H1 (cell line): ENCODE data around the gene FGF19. TPM values are rescaled to one million over a fixed set of nuclear protein-coding genes. Genes with fewer than 3 reads are reported as not detected.
A peak's percentile ranks its signal among the peaks of the same experiment; 100 is the strongest.

ENCODE experiments used
- CTCF ChIA-PET: fragments of 300-600 bp; sonication (Branson Sonifier 250); formaldehyde crosslinking; loops from one replicate; lab custom pipeline; 2021; ENCODE audit not compliant: partially characterized antibody; lab: Charles Lee
- POLR2A ChIA-PET: fragments of 300-600 bp; sonication (Branson Sonifier 250); formaldehyde crosslinking; loops from one replicate; lab custom pipeline; 2021; ENCODE audit warnings: inconsistent platforms; ENCODE audit not compliant: partially characterized antibody; lab: Charles Lee
- DNase-seq, 2 experiments: peaks; one replicate each; pipeline versions ENCODE4 v3.0.0 to v3.0.0-alpha.2; 2010 to 2022; ENCODE audit warnings: low spot score in 2 of 2, low read depth in 1 of 2, mixed read lengths in 1 of 2
- FAIRE-seq: peaks from 2 replicates; lab custom pipeline; 2011; peaks lifted over from hg19 to GRCh38; lab: Jason Lieb, UNC
- H2AFZ ChIP-seq: 2 replicates; pipeline ENCODE4 v1.8.1; 2012; ENCODE audit warnings: low read length, inconsistent platforms
- H2AK5ac ChIP-seq: 2 replicates; pipeline ENCODE4 v1.6.1; 2013; ENCODE audit warnings: low read depth, low read length
- H2BK120ac ChIP-seq: replicated peaks from 2 replicates; pipeline ENCODE3; 2013; ENCODE audit warnings: low read depth, low read length, inconsistent platforms
- H2BK12ac ChIP-seq: 2 replicates; pipeline ENCODE4 v1.6.1; 2013; ENCODE audit warnings: low read depth, low read length
- H2BK15ac ChIP-seq: 2 replicates; pipeline ENCODE4 v1.6.1; 2013; ENCODE audit warnings: low read length
- H2BK20ac ChIP-seq: 2 replicates; pipeline ENCODE4 v1.6.1; 2013; ENCODE audit warnings: low read length
- H2BK5ac ChIP-seq: 2 replicates; pipeline ENCODE4 v1.6.1; 2013; ENCODE audit warnings: low read depth, low read length
- H3K14ac ChIP-seq: 2 replicates; pipeline ENCODE4 v1.6.1; 2013; ENCODE audit warnings: inconsistent platforms; ENCODE audit not compliant: insufficient read length
- H3K18ac ChIP-seq: 2 replicates; pipeline ENCODE4 v1.6.1; 2013; ENCODE audit warnings: low read length; ENCODE audit errors: extremely low read depth
- H3K23ac ChIP-seq: 2 replicates; pipeline ENCODE4 v1.6.1; 2013; ENCODE audit warnings: inconsistent platforms; ENCODE audit not compliant: insufficient read length
- H3K23me2 ChIP-seq: 2 replicates; pipeline ENCODE4 v1.6.1; 2013; ENCODE audit warnings: low read depth, low read length
- H3K27ac ChIP-seq: 2 replicates; pipeline ENCODE4 v1.6.1; 2011; ENCODE audit warnings: low read depth, low read length, inconsistent platforms
- H3K27me3 ChIP-seq, 4 experiments: replicated peaks in 1 of 4; 1 replicate in 1 of 4; 2 replicates in 3 of 4; pipeline versions ENCODE4 v1.6.1 to v1.8.1; 2011 to 2013; ENCODE audit warnings: low read length in 3 of 4, mild to moderate bottlenecking in 3 of 4, inconsistent platforms in 2 of 4, mixed read lengths in 2 of 4, moderate library complexity in 1 of 4; ENCODE audit not compliant: control insufficient read depth in 3 of 4, insufficient read depth in 3 of 4; ENCODE audit errors: extremely low read depth in 1 of 4
- H3K36me3 ChIP-seq, 4 experiments: 2 replicates each; pipeline versions ENCODE4 v1.6.1 to v1.8.1; 2011 to 2013; ENCODE audit warnings: mild to moderate bottlenecking in 4 of 4, low read length in 3 of 4, moderate library complexity in 2 of 4, control low read depth in 1 of 4, inconsistent platforms in 1 of 4; ENCODE audit not compliant: insufficient read depth in 4 of 4, control insufficient read depth in 2 of 4
- H3K4ac ChIP-seq: replicated peaks from 2 replicates; pipeline ENCODE3; 2013; ENCODE audit warnings: low read length, low read depth, mixed read lengths, inconsistent platforms; ENCODE audit not compliant: insufficient read length
- H3K4me1 ChIP-seq, 4 experiments: replicated peaks in 1 of 4; 1 replicate in 1 of 4; 2 replicates in 3 of 4; pipeline versions ENCODE4 v1.6.1 to v1.8.1; 2011 to 2013; ENCODE audit warnings: low read length in 3 of 4, inconsistent platforms in 2 of 4, mixed read lengths in 1 of 4; ENCODE audit not compliant: insufficient read depth in 4 of 4, control insufficient read depth in 3 of 4
- H3K4me2 ChIP-seq, 2 experiments: 2 replicates each; pipeline versions ENCODE4 v1.6.1 to v1.8.1; 2011 to 2013; ENCODE audit warnings: low read depth in 2 of 2, low read length in 2 of 2, control low read depth in 1 of 2, inconsistent platforms in 1 of 2, mild to moderate bottlenecking in 1 of 2; ENCODE audit not compliant: insufficient read depth in 1 of 2
- H3K4me3 ChIP-seq, 4 experiments: fragments of 200-600, 300-600 bp in 1 of 4; sonication (generic), shearing (Covaris generic), sonication (Bioruptor Twin) in 1 of 4; 2 replicates each; pipeline versions ENCODE4 v1.5.1 to v1.8.1; 2011 to 2016; ENCODE audit warnings: low read length in 4 of 4, low read depth in 3 of 4, control low read depth in 2 of 4, inconsistent platforms in 2 of 4, mild to moderate bottlenecking in 2 of 4, mixed read lengths in 1 of 4, moderate library complexity in 1 of 4; ENCODE audit not compliant: insufficient read depth in 2 of 4; ENCODE audit errors: extremely low read depth in 1 of 4
- H3K56ac ChIP-seq: replicated peaks from 2 replicates; pipeline ENCODE3; 2013; ENCODE audit warnings: low read depth, mild to moderate bottlenecking, mixed read lengths, low read length, inconsistent platforms; ENCODE audit not compliant: insufficient read length
- H3K79me1 ChIP-seq: 2 replicates; pipeline ENCODE4 v1.6.1; 2013; ENCODE audit warnings: low read depth, low read length, control low read depth
- H3K79me2 ChIP-seq, 2 experiments: 2 replicates each; pipeline versions ENCODE4 v1.6.1 to v1.8.1; 2012 to 2013; ENCODE audit warnings: low read length in 2 of 2, mild to moderate bottlenecking in 2 of 2, inconsistent platforms in 1 of 2; ENCODE audit not compliant: insufficient read depth in 2 of 2, control insufficient read depth in 1 of 2
- H3K9ac ChIP-seq, 4 experiments: replicated peaks in 1 of 4; 1 replicate in 1 of 4; 2 replicates in 3 of 4; pipeline versions ENCODE4 v1.6.1 to v1.8.1; 2011 to 2013; ENCODE audit warnings: low read depth in 3 of 4, low read length in 3 of 4, control low read depth in 2 of 4, mild to moderate bottlenecking in 2 of 4, moderate library complexity in 2 of 4, inconsistent platforms in 1 of 4; ENCODE audit errors: extremely low read depth in 1 of 4
- H3K9me3 ChIP-seq, 2 experiments: 2 replicates each; pipeline versions ENCODE4 v1.6.1 to v1.8.1; 2012 to 2013; ENCODE audit warnings: mild to moderate bottlenecking in 2 of 2, moderate library complexity in 2 of 2, control low read depth in 1 of 2, inconsistent platforms in 1 of 2, low read depth in 1 of 2, low read length in 1 of 2, mixed read lengths in 1 of 2; ENCODE audit not compliant: insufficient read depth in 2 of 2
- H4K20me1 ChIP-seq, 2 experiments: replicated peaks in 1 of 2; 2 replicates each; pipeline versions ENCODE3 to v1.8.1; 2011 to 2013; ENCODE audit warnings: inconsistent platforms in 2 of 2, low read length in 2 of 2, mild to moderate bottlenecking in 1 of 2; ENCODE audit not compliant: insufficient read depth in 2 of 2, control insufficient read depth in 1 of 2
- H4K5ac ChIP-seq: 2 replicates; pipeline ENCODE4 v1.6.1; 2013; ENCODE audit warnings: low read length, low read depth, mixed read lengths, inconsistent platforms; ENCODE audit not compliant: insufficient read length
- H4K8ac ChIP-seq: 2 replicates; pipeline ENCODE4 v1.8.0; 2013; ENCODE audit warnings: mild to moderate bottlenecking, moderate library complexity, low read length, inconsistent platforms; ENCODE audit not compliant: insufficient read depth; ENCODE audit errors: extremely low read depth
- H4K91ac ChIP-seq: replicated peaks from 2 replicates; pipeline ENCODE3; 2013; ENCODE audit warnings: low read length, mixed read lengths, inconsistent platforms; ENCODE audit not compliant: insufficient read length
- GTF2F1 ChIP-seq: IDR thresholded peaks from 2 replicates; pipeline ENCODE4 v1.6.1; 2012; ENCODE audit warnings: low read depth, low read length, improper control_type of control experiment, borderline replicate concordance
- NRF1 ChIP-seq: IDR thresholded peaks from 2 replicates; pipeline ENCODE4 v1.6.1; 2011; ENCODE audit warnings: mild to moderate bottlenecking, low read depth, low read length, improper control_type of control experiment
- WGBS, 2 experiments: shearing (Covaris generic) in 1 of 2; methylation state at CpG; one replicate each; pipeline versions ENCODE4 v1.1.6 to v1.1.7; 2013 to 2015; ENCODE audit warnings: low lambda C conversion rate in 2 of 2, mixed read lengths in 2 of 2, inconsistent platforms in 1 of 2, low coverage in 1 of 2, missing lambda C conversion rate in 1 of 2; ENCODE audit not compliant: insufficient replicate concordance in 2 of 2, insufficient coverage in 1 of 2, insufficient read length in 1 of 2; ENCODE audit errors: extremely low coverage in 1 of 2, missing lambda C conversion rate in 1 of 2; 5-methylcytosine and 5-hydroxymethylcytosine counted together
- polyA plus RNA-seq, 7 experiments: library from polyadenylated mRNA; depleted of rRNA in 3 of 7; stranded (reverse) in 5 of 7; unstranded in 2 of 7; fragments of >200 nt in 5 of 7; fragments of 200-250 nt in 2 of 7; gene quantifications; 1 replicate in 5 of 7; 2 replicates in 1 of 7; 4 replicates in 1 of 7; pipeline versions ENCODE4 v1.2.1 to v1.2.3, GENCODE V29; 2011 to 2013; ENCODE audit warnings: missing spikeins in 2 of 7, mixed read lengths in 2 of 7
- total RNA-seq: library from RNA; stranded (reverse); fragmentation: NEBNext Ultra II Directional; extraction: Animal tissue kit (Norgen Biotek cat#: 25700); gene quantifications from 2 replicates; pipeline ENCODE4 v1.2.1, GENCODE V29; 2021

FGF19 gene
- total and polyA plus RNA-seq, 2 of the 8 experiments (the other 6 are each of a cell fraction or from before 2014, with no cell fraction given): 9.6 to 14.8 TPM

- H4K91ac ChIP-seq: no peak overlapping the region
- peaks cover 0 to under 1% of the 10 kb centered on the region in 2 experiments for H4K20me1 ChIP-seq
- no peak overlapping the region for H4K5ac ChIP-seq
- H3K4me1 ChIP-seq: peaks cover 11 to 36% (median 22%) of the 10 kb centered on the region in 4 experiments
- no peak overlapping the region for H2BK12ac ChIP-seq
- no peaks in the 10 kb centered on the region for H3K79me2 ChIP-seq
- H4K8ac ChIP-seq: no peak overlapping the region
- H3K4me3 ChIP-seq: peak overlapping the region in 3 of 4 experiments; percentile 27 to 78 (median 42); a peak in 5 of 8 replicates
- no peak overlapping the region for H3K56ac ChIP-seq
- no peak overlapping the region for H3K9ac ChIP-seq
- no peak overlapping the region; the same call in 1 of the 2 replicates for H2AK5ac ChIP-seq
- H3K4ac ChIP-seq: no peak overlapping the region
- H2BK5ac ChIP-seq: no peak overlapping the region
- no peaks in the 10 kb centered on the region for H3K9me3 ChIP-seq
- no peak overlapping the region for H3K23ac ChIP-seq
- peaks cover 0 to 26% (median 17%) of the 10 kb centered on the region in 4 experiments; a peak in 5 of 7 replicates for H3K27me3 ChIP-seq
- FAIRE-seq: no peak
- H3K14ac ChIP-seq: no peak overlapping the region
- no peaks in the 10 kb centered on the region for H3K36me3 ChIP-seq
- WGBS, 2 experiments: 21% methylated on average over 15 of the region's 18 CpGs; no CpG with 5 or more reads in 1 of the 2 experiments
- no peak overlapping the region for H2BK20ac ChIP-seq
- CTCF ChIA-PET: interaction anchor here (0.9 to 2.7 kb wide), 16 partner anchors 11 to 209 kb away, joined by 3 to 13 read pairs (median 6); partner anchors contain the start of gene FGF4
- no peak overlapping the region; the same call in 1 of the 2 replicates for H2BK15ac ChIP-seq
- TF ChIP-seq GTF2F1 (no peak), NRF1 (no peak)
- TF ChIP-seq, all 59 proteins: peak for 0
- H2AFZ ChIP-seq: no peak overlapping the region
- H3K23me2 ChIP-seq: peaks cover 5% of the 10 kb centered on the region; the same call in 1 of the 2 replicates
- DNase-seq: no peak
- no peaks in the 10 kb centered on the region for H3K79me1 ChIP-seq
- no peak overlapping the region; the same call in 1 of the 2 replicates for H3K18ac ChIP-seq
- H3K4me2 ChIP-seq: peak overlapping the region; percentile 52 to 91
- POLR2A ChIA-PET: interaction anchor here (1.2 to 1.3 kb wide), 2 partner anchors 21 to 94 kb away, joined by 3 to 4 read pairs; no protein-coding TSS in a partner anchor
- H2BK120ac ChIP-seq: no peak overlapping the region
- H3K27ac ChIP-seq: no peak overlapping the region
Measured at GRCh38 chr11:69705351-69705811, 1.6 kb upstream of the FGF19 start.
